DND-41 (cell line): ENCODE data around the gene ACVR2A.

Source experiments
- ATAC-seq: fragments of 200-7000 bp; cut with Tn5 transposase; 3 replicates; pipeline ENCODE4 v1.9.1; 2021; ENCODE audit warnings: low read depth; ENCODE audit not compliant: insufficient read depth
- DNase-seq: peaks from one replicate; pipeline ENCODE4 v3.0.0-alpha.2; 2020
- H2AFZ ChIP-seq: 2 replicates; pipeline ENCODE4 v1.6.0; 2012; ENCODE audit warnings: low read depth, low read length
- H3K27ac ChIP-seq: 2 replicates; pipeline ENCODE4 v1.5.1; 2012; ENCODE audit warnings: low read length, inconsistent platforms
- H3K27me3 ChIP-seq: fragments of 200-600 bp; sonication (generic); 2 replicates; pipeline ENCODE4 v1.6.0; 2012; ENCODE audit warnings: low read length, mild to moderate bottlenecking, inconsistent platforms; ENCODE audit not compliant: insufficient read depth, poor library complexity
- H3K36me3 ChIP-seq: 2 replicates; pipeline ENCODE4 v1.5.1; 2012; ENCODE audit warnings: low read length, inconsistent platforms; ENCODE audit not compliant: insufficient read depth
- H3K4me1 ChIP-seq: 2 replicates; pipeline ENCODE4 v1.5.1; 2012; ENCODE audit warnings: mild to moderate bottlenecking, low read length; ENCODE audit not compliant: insufficient read depth
- H3K4me2 ChIP-seq: 2 replicates; pipeline ENCODE4 v1.6.0; 2012; ENCODE audit warnings: mild to moderate bottlenecking, moderate library complexity, low read length, inconsistent platforms; ENCODE audit not compliant: insufficient read depth
- H3K4me3 ChIP-seq, 2 experiments: fragments of 200-600 bp in 1 of 2; shearing (Covaris generic) in 1 of 2; 2 replicates each; pipeline ENCODE4 v1.5.1; 2012 to 2016; ENCODE audit warnings: inconsistent platforms in 2 of 2, low read length in 2 of 2, mild to moderate bottlenecking in 2 of 2, low read depth in 1 of 2, moderate library complexity in 1 of 2
- H3K79me2 ChIP-seq: 2 replicates; pipeline ENCODE4 v1.6.0; 2012; ENCODE audit warnings: low read length, inconsistent platforms; ENCODE audit not compliant: insufficient read depth
- H3K9ac ChIP-seq: 2 replicates; pipeline ENCODE4 v1.6.0; 2012; ENCODE audit warnings: low read depth, mild to moderate bottlenecking, inconsistent platforms, low read length, moderate library complexity
- H3K9me3 ChIP-seq: 2 replicates; pipeline ENCODE4 v1.5.1; 2012; ENCODE audit warnings: low read length, moderate library complexity, mild to moderate bottlenecking, inconsistent platforms; ENCODE audit not compliant: insufficient read depth, severe bottlenecking
- H4K20me1 ChIP-seq: 2 replicates; pipeline ENCODE4 v1.6.0; 2012; ENCODE audit warnings: low read length; ENCODE audit not compliant: insufficient read depth
- EZH2 ChIP-seq: IDR thresholded peaks from 3 replicates; pipeline ENCODE4 v1.6.1; 2012; ENCODE audit warnings: borderline replicate concordance, low read depth, mild to moderate bottlenecking, moderate library complexity, low read length, inconsistent platforms; ENCODE audit not compliant: severe bottlenecking
- TF ChIP-seq, protein P1 (sequence below): IDR thresholded peaks from 2 replicates; pipeline ENCODE4 v1.5.1; 2012; ENCODE audit warnings: borderline replicate concordance, low read length, moderate library complexity, mild to moderate bottlenecking; ENCODE audit not compliant: poor library complexity, severe bottlenecking; ENCODE audit errors: extremely low read depth

Gene ACVR2A

GRCh38 chr2:147855316-147855715 is 10.5 kb downstream of the ACVR2A start:
- TF ChIP-seq, protein P1, sequence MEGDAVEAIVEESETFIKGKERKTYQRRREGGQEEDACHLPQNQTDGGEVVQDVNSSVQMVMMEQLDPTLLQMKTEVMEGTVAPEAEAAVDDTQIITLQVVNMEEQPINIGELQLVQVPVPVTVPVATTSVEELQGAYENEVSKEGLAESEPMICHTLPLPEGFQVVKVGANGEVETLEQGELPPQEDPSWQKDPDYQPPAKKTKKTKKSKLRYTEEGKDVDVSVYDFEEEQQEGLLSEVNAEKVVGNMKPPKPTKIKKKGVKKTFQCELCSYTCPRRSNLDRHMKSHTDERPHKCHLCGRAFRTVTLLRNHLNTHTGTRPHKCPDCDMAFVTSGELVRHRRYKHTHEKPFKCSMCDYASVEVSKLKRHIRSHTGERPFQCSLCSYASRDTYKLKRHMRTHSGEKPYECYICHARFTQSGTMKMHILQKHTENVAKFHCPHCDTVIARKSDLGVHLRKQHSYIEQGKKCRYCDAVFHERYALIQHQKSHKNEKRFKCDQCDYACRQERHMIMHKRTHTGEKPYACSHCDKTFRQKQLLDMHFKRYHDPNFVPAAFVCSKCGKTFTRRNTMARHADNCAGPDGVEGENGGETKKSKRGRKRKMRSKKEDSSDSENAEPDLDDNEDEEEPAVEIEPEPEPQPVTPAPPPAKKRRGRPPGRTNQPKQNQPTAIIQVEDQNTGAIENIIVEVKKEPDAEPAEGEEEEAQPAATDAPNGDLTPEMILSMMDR: no peak
- TF ChIP-seq EZH2: no peak
- Histone ChIP-seq H2AFZ (no peak overlapping the region), H3K79me2 (no peaks in the 10 kb centered on the region), H3K4me1 (no peaks in the 10 kb centered on the region), H3K9ac (no peak overlapping the region), H3K27ac (no peak overlapping the region), H3K4me2 (no peak overlapping the region), H4K20me1 (no peaks in the 10 kb centered on the region), H3K4me3 (no peak overlapping the region), H3K9me3 (no peaks in the 10 kb centered on the region), H3K27me3 (no peaks in the 10 kb centered on the region), H3K36me3 (no peaks in the 10 kb centered on the region)
- ATAC-seq: no peak
- no peak for DNase-seq

GRCh38 chr2:147855977-147856376 is 11.1 kb downstream of the ACVR2A start:
- ATAC-seq: no peak
- DNase-seq: no peak
- no peaks in the 10 kb centered on the region for H3K36me3 ChIP-seq
- H3K9me3 ChIP-seq: no peaks in the 10 kb centered on the region
- no peak overlapping the region for H2AFZ ChIP-seq
- no peak overlapping the region for H3K27ac ChIP-seq
- no peak overlapping the region for H3K4me3 ChIP-seq
- no peaks in the 10 kb centered on the region for H3K4me1 ChIP-seq
- TF ChIP-seq, protein P1: no peak
- TF ChIP-seq EZH2: no peak
- H3K27me3 ChIP-seq: no peaks in the 10 kb centered on the region
- no peak overlapping the region for H3K9ac ChIP-seq
- H3K79me2 ChIP-seq: no peaks in the 10 kb centered on the region
- H3K4me2 ChIP-seq: no peak overlapping the region
- no peaks in the 10 kb centered on the region for H4K20me1 ChIP-seq

DNA sequence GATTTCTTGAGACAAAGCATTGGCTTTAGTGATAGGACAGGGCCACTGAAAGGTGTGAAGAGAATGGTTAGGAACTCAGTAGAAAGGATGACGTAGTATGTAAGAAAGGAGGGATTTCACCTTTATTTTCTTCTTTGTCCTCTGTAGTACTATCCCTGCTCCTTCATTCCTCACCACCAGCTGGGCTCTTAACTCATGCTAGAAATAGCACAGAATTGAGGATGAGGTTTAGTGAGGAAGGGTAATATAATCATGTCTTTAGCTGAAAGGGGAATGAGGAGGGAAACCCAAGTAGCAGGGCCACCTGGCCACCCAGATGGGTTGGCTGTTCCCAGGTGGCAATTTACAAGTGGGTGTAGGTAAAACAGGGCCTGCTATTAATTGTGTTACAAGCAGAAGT is 15.2 kb downstream of the ACVR2A start:
- ATAC-seq (no peak), DNase-seq (no peak)
- H2AFZ ChIP-seq: no peak overlapping the region
- no peaks in the 10 kb centered on the region for H3K4me1 ChIP-seq
- no peak overlapping the region for H3K27ac ChIP-seq
- H3K9ac ChIP-seq: no peak overlapping the region
- H3K36me3 ChIP-seq: no peaks in the 10 kb centered on the region
- no peak overlapping the region for H3K4me3 ChIP-seq
- H3K9me3 ChIP-seq: no peaks in the 10 kb centered on the region
- no peak for TF ChIP-seq EZH2
- TF ChIP-seq, protein P1: no peak
- no peaks in the 10 kb centered on the region for H3K27me3 ChIP-seq
- no peaks in the 10 kb centered on the region for H3K79me2 ChIP-seq
- no peaks in the 10 kb centered on the region for H4K20me1 ChIP-seq
- no peak overlapping the region for H3K4me2 ChIP-seq
